HG03025 (cell line): ENCODE results near the gene NEDD9.

ENCODE experiments used
- ATAC-seq: cut with Tn5 transposase; IDR thresholded peaks from one replicate; pipeline ENCODE4 v1.9.1; 2021; ENCODE audit warnings: mild to moderate bottlenecking, moderate library complexity; ENCODE audit not compliant: unreplicated experiment, low FRiP score

NEDD9 gene

GRCh38 chr6:11232193-11232769 lies at the start of gene NEDD9:
TSS of gene NEDD9 (minus strand) at chr6:11232668. CDS start at chr6:11232515, 153 bp downstream.
- ATAC-seq: peak; percentile 99

GRCh38 chr6:11282245-11282644 lies 49.8 kb upstream of the NEDD9 start:
- ATAC-seq: no peak

GRCh38 chr6:11280394-11280793 lies 47.9 kb upstream of the NEDD9 start:
- ATAC-seq: no peak

- ATAC-seq: no peak
Observed at GRCh38 chr6:11279284-11279689, 46.8 kb upstream of the NEDD9 start.

- no peak for ATAC-seq
Observed at GRCh38 chr6:11278207-11278559, 45.7 kb upstream of the NEDD9 start.

- no peak for ATAC-seq
Observed at GRCh38 chr6:11277275-11278206, 45.1 kb upstream of the NEDD9 start.

- no peak for ATAC-seq
Observed at GRCh38 chr6:11276911-11277274, 44.4 kb upstream of the NEDD9 start.

GRCh38 chr6:11276228-11276627 lies 43.8 kb upstream of the NEDD9 start:
- no peak for ATAC-seq

- peak; percentile 42 for ATAC-seq
Observed at GRCh38 chr6:11275598-11275997, 43.1 kb upstream of the NEDD9 start.

- ATAC-seq: no peak
Observed at GRCh38 chr6:11273406-11274065, 41.1 kb upstream of the NEDD9 start.

GRCh38 chr6:11272491-11273192 lies 40.2 kb upstream of the NEDD9 start:
- no peak for ATAC-seq

GRCh38 chr6:11271228-11272020 lies 39.0 kb upstream of the NEDD9 start:
- no peak for ATAC-seq

- no peak for ATAC-seq
Observed at GRCh38 chr6:11270030-11271027, 37.9 kb upstream of the NEDD9 start.

- ATAC-seq: no peak
Observed at GRCh38 chr6:11268978-11269377, 36.5 kb upstream of the NEDD9 start.

GRCh38 chr6:11266926-11267325 lies 34.5 kb upstream of the NEDD9 start:
- ATAC-seq: no peak

- ATAC-seq: no peak
Observed at GRCh38 chr6:11265932-11266331, 33.5 kb upstream of the NEDD9 start.

GRCh38 chr6:11264100-11264499 lies 31.6 kb upstream of the NEDD9 start:
- ATAC-seq: no peak

- no peak for ATAC-seq
Observed at GRCh38 chr6:11263291-11263775, 30.9 kb upstream of the NEDD9 start.

GRCh38 chr6:11262242-11262641 lies 29.8 kb upstream of the NEDD9 start:
- ATAC-seq: no peak
